Astrocyte (in vitro differentiated cells and primary cell): ENCODE measurements around the gene ACTRT2. TPM values are rescaled to one million over a fixed set of nuclear protein-coding genes. Genes with fewer than 3 reads are reported as not detected.

Experiments
- DNase-seq: peaks from one replicate; pipeline ENCODE4 v3.0.0-alpha.2; 2010; ENCODE audit warnings: low read depth
- FAIRE-seq: peaks from 2 replicates; lab custom pipeline; 2011; peaks lifted over from hg19 to GRCh38; lab: Jason Lieb, UNC
- H2AFZ ChIP-seq: 2 replicates; pipeline ENCODE4 v1.6.0; 2012; ENCODE audit warnings: low read depth, low read length, inconsistent platforms
- H3K27ac ChIP-seq: 2 replicates; pipeline ENCODE4 v1.5.1; 2011; ENCODE audit warnings: low read depth, low read length, inconsistent platforms
- H3K27me3 ChIP-seq: 2 replicates; pipeline ENCODE4 v1.6.0; 2011; ENCODE audit warnings: low read length, inconsistent platforms; ENCODE audit not compliant: insufficient read depth
- H3K36me3 ChIP-seq: 2 replicates; pipeline ENCODE4 v1.5.1; 2011; ENCODE audit warnings: low read length, inconsistent platforms; ENCODE audit not compliant: insufficient read depth
- H3K4me1 ChIP-seq: 2 replicates; pipeline ENCODE4 v1.5.1; 2011; ENCODE audit warnings: low read length, inconsistent platforms; ENCODE audit not compliant: insufficient read depth
- H3K4me2 ChIP-seq: 2 replicates; pipeline ENCODE4 v1.6.0; 2012; ENCODE audit warnings: low read length, inconsistent platforms
- H3K4me3 ChIP-seq: 2 replicates; pipeline ENCODE4 v1.5.1; 2011; ENCODE audit warnings: low read depth, mild to moderate bottlenecking, low read length, inconsistent platforms; ENCODE audit not compliant: insufficient read depth
- H3K79me2 ChIP-seq: 2 replicates; pipeline ENCODE4 v1.6.0; 2012; ENCODE audit warnings: mild to moderate bottlenecking, low read length, inconsistent platforms; ENCODE audit not compliant: insufficient read depth
- H3K9ac ChIP-seq: 2 replicates; pipeline ENCODE4 v1.6.0; 2012; ENCODE audit warnings: mild to moderate bottlenecking, low read length, inconsistent platforms
- H3K9me3 ChIP-seq: 2 replicates; pipeline ENCODE4 v1.5.1; 2012; ENCODE audit warnings: low read depth, mild to moderate bottlenecking, low read length, inconsistent platforms; ENCODE audit not compliant: insufficient read depth
- H4K20me1 ChIP-seq: 2 replicates; pipeline ENCODE4 v1.6.0; 2012; ENCODE audit warnings: low read length, inconsistent platforms; ENCODE audit not compliant: insufficient read depth
- H3K27ac Mint-ChIP-seq: one replicate; pipeline ENCODE4 v1.8.0; 2021; ENCODE audit warnings: mild to moderate bottlenecking, mixed read lengths; ENCODE audit not compliant: unreplicated experiment
- H3K27me3 Mint-ChIP-seq: one replicate; pipeline ENCODE4 v1.8.0; 2021; ENCODE audit warnings: low read depth, mixed read lengths; ENCODE audit not compliant: unreplicated experiment
- H3K36me3 Mint-ChIP-seq: one replicate; pipeline ENCODE4 v1.8.0; 2021; ENCODE audit warnings: low read depth, mixed read lengths; ENCODE audit not compliant: unreplicated experiment
- H3K4me1 Mint-ChIP-seq: one replicate; pipeline ENCODE4 v1.8.0; 2021; ENCODE audit warnings: low read depth, mixed read lengths; ENCODE audit not compliant: unreplicated experiment
- H3K4me3 Mint-ChIP-seq: one replicate; pipeline ENCODE4 v1.8.0; 2021; ENCODE audit warnings: mild to moderate bottlenecking, moderate library complexity, mixed read lengths; ENCODE audit not compliant: unreplicated experiment
- H3K9me3 Mint-ChIP-seq: one replicate; pipeline ENCODE4 v1.8.0; 2021; ENCODE audit warnings: mild to moderate bottlenecking, mixed read lengths; ENCODE audit not compliant: unreplicated experiment
- CTCF ChIP-seq: IDR thresholded peaks from 2 replicates; pipeline ENCODE4 v1.5.1; 2011; ENCODE audit warnings: low read depth, mild to moderate bottlenecking, inconsistent platforms, low read length, moderate library complexity; ENCODE audit not compliant: insufficient read depth
- EZH2 ChIP-seq: IDR thresholded peaks from 2 replicates; pipeline ENCODE4 v1.6.1; 2012; ENCODE audit warnings: mild to moderate bottlenecking, low read length, inconsistent platforms; ENCODE audit not compliant: insufficient read depth
- total RNA-seq: library from RNA; stranded (reverse); gene quantifications from 2 replicates; pipeline ENCODE4 v1.2.1, GENCODE V29; 2021

The ACTRT2 gene
- total RNA-seq, 1 donor from 2014 or later = not detected

- Mint-ChIP-seq H3K4me1 (no peaks in the 10 kb centered on the region), H3K27ac (no peak overlapping the region), H3K9me3 (peaks cover 13% of the 10 kb centered on the region), H3K27me3 (peaks cover 50% of the 10 kb centered on the region), H3K4me3 (no peak overlapping the region), H3K36me3 (peaks cover 1% of the 10 kb centered on the region)
- Histone ChIP-seq H3K4me1 (no peaks in the 10 kb centered on the region), H3K79me2 (no peaks in the 10 kb centered on the region), H3K9ac (no peak overlapping the region), H4K20me1 (no peaks in the 10 kb centered on the region), H3K27ac (no peak overlapping the region), H3K27me3 (no peaks in the 10 kb centered on the region), H3K4me3 (no peak overlapping the region), H3K4me2 (no peak overlapping the region), H3K36me3 (no peaks in the 10 kb centered on the region), H2AFZ (no peak overlapping the region), H3K9me3 (no peaks in the 10 kb centered on the region)
- FAIRE-seq (no peak), DNase-seq (no peak)
- TF ChIP-seq EZH2 (no peak), CTCF (no peak)
Observed at GRCh38 chr1:3049905-3050304, 28.6 kb downstream of the ACTRT2 start.

GRCh38 chr1:3050603-3051002 lies 29.3 kb downstream of the ACTRT2 start:
- TF ChIP-seq EZH2 (no peak), CTCF (no peak)
- Mint-ChIP-seq H3K27ac (no peak overlapping the region), H3K9me3 (peaks cover 13% of the 10 kb centered on the region), H3K36me3 (peaks cover 1% of the 10 kb centered on the region), H3K4me1 (no peaks in the 10 kb centered on the region), H3K27me3 (peaks cover 56% of the 10 kb centered on the region), H3K4me3 (no peak overlapping the region)
- H3K27ac ChIP-seq = no peak overlapping the region
- H3K27me3 ChIP-seq = no peaks in the 10 kb centered on the region
- no peaks in the 10 kb centered on the region for H3K79me2 ChIP-seq
- FAIRE-seq (no peak), DNase-seq (no peak)
- no peaks in the 10 kb centered on the region for H3K9me3 ChIP-seq
- no peak overlapping the region for H3K4me3 ChIP-seq
- no peak overlapping the region for H3K9ac ChIP-seq
- no peak overlapping the region for H3K4me2 ChIP-seq
- H2AFZ ChIP-seq = no peak overlapping the region
- no peaks in the 10 kb centered on the region for H3K36me3 ChIP-seq
- no peaks in the 10 kb centered on the region for H4K20me1 ChIP-seq
- no peaks in the 10 kb centered on the region for H3K4me1 ChIP-seq
